ENCODE data around the gene CYLC1. TPM values are rescaled to one million over a fixed set of nuclear protein-coding genes. Genes with fewer than 3 reads are reported as not detected.

CYLC1 gene
- total and polyA plus RNA-seq, 2 of the 13 experiments (the other 11 are each of a cell fraction or from before 2014, with no cell fraction given): not detected

GRCh38 chrX:83906921-83907320 lies 46.0 kb downstream of the CYLC1 start:
- no TSS peak for BruUV-seq (replicated peaks)
- H3K27me3 ChIP-seq (ENCODE audit: control insufficient read depth in 1 of 2, insufficient read depth in 2 of 2, low read length in 2 of 2): no peaks in the 10 kb centered on the region
- DNase-seq (ENCODE audit: low spot score) (no peak), ATAC-seq (no peak), FAIRE-seq (no peak)
- no peak overlapping the region for H3K4me2 ChIP-seq (ENCODE audit: low read depth, low read length)
- no peaks in the 10 kb centered on the region for H3K36me3 ChIP-seq (replicated peaks in 1 of 2; ENCODE audit: control insufficient read depth in 1 of 2, insufficient read depth in 2 of 2, low read length in 2 of 2)
- H2AFZ ChIP-seq (ENCODE audit: low read length): no peak overlapping the region
- in situ Hi-C loops (cut with HindIII; ENCODE audit: extremely low pct_ligation_motif_present, low pct_unique_long_range_greater_than_20kb): no loop called here
- no peaks in the 10 kb centered on the region for H3K79me2 ChIP-seq (ENCODE audit: insufficient read depth, low read length)
- H3K9me3 ChIP-seq (ENCODE audit: low read length): no peaks in the 10 kb centered on the region
- no peak overlapping the region for H3K27ac ChIP-seq (ENCODE audit: extremely low read length, insufficient read depth, low read length)
- no peaks in the 10 kb centered on the region for H3K4me1 ChIP-seq (ENCODE audit: insufficient read depth, low read length)
- no peaks in the 10 kb centered on the region for H4K20me1 ChIP-seq (ENCODE audit: insufficient read depth, low read length)
- CTCF ChIA-PET (ENCODE audit: low intra/inter-chr PET ratio, low total read pairs): no interaction called here
- POLR2A ChIA-PET: no interaction called here
- intact Hi-C loops (cut with micrococcal nuclease; ENCODE audit: unreplicated experiment): no loop called here
- H3K9ac ChIP-seq (ENCODE audit: insufficient read depth, low read depth, low read length): no peak overlapping the region
- WGBS (ENCODE audit: low lambda C conversion rate): 1% methylated on average over 3 of the region's 3 CpGs
- H3K4me3 ChIP-seq (replicated peaks in 1 of 3; ENCODE audit: insufficient read depth in 1 of 3, low read depth in 2 of 3, low read length in 3 of 3): no peak overlapping the region
- no peak for TF ChIP-seq PRDM4 (CRISPR knock-in tag; IDR thresholded peaks at IDR 0.05; ENCODE audit: borderline replicate concordance)
- TF ChIP-seq NR2F2 (IDR thresholded peaks at IDR 0.05; ENCODE audit: borderline replicate concordance, low read depth): no peak
- TF ChIP-seq CERS6 (CRISPR knock-in tag; IDR thresholded peaks at IDR 0.05): no peak
- TF ChIP-seq ZNF552 (CRISPR knock-in tag; IDR thresholded peaks at IDR 0.05; ENCODE audit: borderline replicate concordance): no peak
- TF ChIP-seq ZSCAN5A (CRISPR knock-in tag; IDR thresholded peaks at IDR 0.05; ENCODE audit: borderline replicate concordance): no peak
- TF ChIP-seq ZNF646 (CRISPR knock-in tag; IDR thresholded peaks at IDR 0.05): no peak
- TF ChIP-seq UBTF (CRISPR knock-in tag; IDR thresholded peaks at IDR 0.05): no peak
- no peak for TF ChIP-seq HHEX (CRISPR knock-in tag; IDR thresholded peaks at IDR 0.05)
- no peak for TF ChIP-seq PLRG1 (conservative IDR thresholded peaks at IDR 0.05)
- TF ChIP-seq MIER3 (CRISPR knock-in tag; IDR thresholded peaks at IDR 0.05; ENCODE audit: borderline replicate concordance): no peak
- no peak for TF ChIP-seq ZKSCAN8 (CRISPR knock-in tag; IDR thresholded peaks at IDR 0.05; ENCODE audit: borderline replicate concordance)

Measured in HepG2 (cell line).